HG03159 (cell line): ENCODE data around the gene APOE.
"Not testable (repeated sequence)": the region's sequence is repeated elsewhere in the genome, so short reads cannot be mapped to it uniquely, and the experiment has no call there.

Experiments
- ATAC-seq: cut with Tn5 transposase; IDR thresholded peaks from one replicate; pipeline ENCODE4 v1.9.1; 2021; ENCODE audit warnings: mild to moderate bottlenecking, moderate library complexity; ENCODE audit not compliant: unreplicated experiment

The APOE gene

GRCh38 chr19:44905437-44906160 is at the start of gene APOE:
APOE (plus strand) TSS chr19:44905796; CDS start chr19:44906625, 829 bp downstream.
- ATAC-seq = no peak

DNA sequence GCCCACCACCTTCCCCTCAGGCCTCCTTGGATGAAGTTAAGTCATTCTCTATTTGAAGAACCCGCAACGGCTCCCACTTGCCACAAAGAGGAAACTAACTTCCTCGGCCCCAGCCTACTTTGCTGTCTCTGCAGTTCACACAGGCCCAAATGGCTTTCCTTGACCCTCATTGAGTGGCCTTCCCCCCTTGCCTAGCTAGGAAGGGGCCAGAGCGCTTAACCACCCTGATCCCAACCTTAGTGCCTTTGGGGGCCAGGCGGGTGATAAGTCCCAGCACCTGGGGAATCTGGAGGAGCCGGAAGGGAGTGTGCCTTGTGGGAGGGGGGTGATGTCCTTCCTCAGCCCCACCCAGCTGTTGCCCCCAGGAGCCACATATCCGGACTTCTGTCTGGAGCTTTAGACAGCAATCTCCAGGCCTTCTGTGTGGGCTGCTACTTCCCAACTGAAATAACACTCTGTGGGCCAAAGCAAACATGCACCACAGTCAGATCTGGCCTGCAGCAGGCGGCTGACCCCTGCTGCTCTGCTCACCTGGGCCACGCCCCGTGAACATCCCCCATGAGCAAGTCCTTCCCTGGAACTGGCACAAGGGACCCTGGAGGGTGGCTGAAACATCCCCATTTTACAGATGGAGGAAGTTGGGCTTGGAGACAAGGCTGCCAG is 49.0 kb upstream of the APOE start:
- ATAC-seq = no peak

- no peak for ATAC-seq
Measured at GRCh38 chr19:44857837-44858236, 47.8 kb upstream of the APOE start.

GRCh38 chr19:44861576-44861975 is 44.0 kb upstream of the APOE start:
- not testable (repeated sequence) for ATAC-seq

- ATAC-seq = no peak
Measured at GRCh38 chr19:44863990-44864389, 41.6 kb upstream of the APOE start.

- no peak for ATAC-seq
Measured at GRCh38 chr19:44865196-44865767, 40.3 kb upstream of the APOE start.

GRCh38 chr19:44866664-44867063 is 38.9 kb upstream of the APOE start:
- no peak for ATAC-seq

GRCh38 chr19:44867578-44867977 is 38.0 kb upstream of the APOE start:
- ATAC-seq = no peak

GRCh38 chr19:44869733-44870470 is 35.7 kb upstream of the APOE start:
- no peak for ATAC-seq

GRCh38 chr19:44871809-44872208 is 33.8 kb upstream of the APOE start:
- ATAC-seq = no peak

- ATAC-seq = no peak
Measured at GRCh38 chr19:44872661-44873060, 32.9 kb upstream of the APOE start.

DNA sequence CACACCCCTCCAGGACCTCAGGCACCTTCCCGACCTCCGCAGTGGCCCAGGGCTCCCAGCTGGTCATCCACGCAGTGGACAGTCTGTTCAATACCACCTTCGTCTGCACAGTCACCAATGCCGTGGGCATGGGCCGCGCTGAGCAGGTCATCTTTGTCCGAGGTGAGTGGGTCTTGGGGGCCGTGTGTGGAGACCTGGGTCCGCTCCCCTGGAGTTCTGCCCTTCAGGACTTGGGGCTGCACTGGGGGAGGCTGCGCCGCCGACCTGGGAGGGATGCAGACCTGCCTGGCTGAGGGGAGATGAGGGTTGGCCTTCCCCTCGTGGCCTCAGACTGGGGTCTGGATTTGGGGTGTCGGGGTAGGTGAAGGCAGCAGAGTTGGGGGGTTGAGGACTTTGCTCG is 31.3 kb upstream of the APOE start:
- ATAC-seq = no peak

DNA sequence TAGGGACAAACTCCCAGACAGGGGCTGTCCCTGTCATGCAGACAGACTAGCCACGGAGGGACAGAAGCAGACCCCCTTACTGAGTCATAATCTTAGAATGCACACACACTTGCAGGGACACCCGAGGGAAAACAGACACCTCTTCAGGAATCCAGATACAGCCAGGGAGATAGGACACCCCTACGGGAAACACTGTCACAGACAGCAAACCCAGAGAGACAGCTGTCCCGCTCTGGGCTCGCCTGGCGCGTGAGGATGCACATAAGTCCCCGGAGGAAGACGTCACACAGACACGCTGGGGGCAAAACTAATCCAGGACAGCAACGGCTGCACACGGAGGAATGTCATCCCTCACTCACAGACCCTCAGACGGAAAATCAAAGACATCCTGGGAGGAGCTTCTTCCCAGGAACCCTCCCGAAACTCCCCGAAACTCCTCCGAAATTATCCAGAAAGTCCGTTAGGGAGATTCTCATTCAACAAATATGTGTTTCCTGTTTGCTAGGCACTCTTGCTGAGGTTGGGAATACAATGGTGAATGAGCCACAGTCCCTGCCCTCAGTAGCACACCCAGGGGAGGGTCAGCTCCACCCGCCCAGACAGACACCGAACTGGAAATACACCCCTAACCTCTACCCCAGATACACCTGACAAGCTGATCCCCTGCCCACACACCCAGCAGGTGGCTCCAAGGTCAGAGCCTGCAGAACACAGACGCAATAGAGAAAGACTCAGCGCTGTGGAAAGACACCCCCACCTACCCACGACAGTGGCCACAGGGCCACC is 29.7 kb upstream of the APOE start:
- no peak for ATAC-seq

DNA sequence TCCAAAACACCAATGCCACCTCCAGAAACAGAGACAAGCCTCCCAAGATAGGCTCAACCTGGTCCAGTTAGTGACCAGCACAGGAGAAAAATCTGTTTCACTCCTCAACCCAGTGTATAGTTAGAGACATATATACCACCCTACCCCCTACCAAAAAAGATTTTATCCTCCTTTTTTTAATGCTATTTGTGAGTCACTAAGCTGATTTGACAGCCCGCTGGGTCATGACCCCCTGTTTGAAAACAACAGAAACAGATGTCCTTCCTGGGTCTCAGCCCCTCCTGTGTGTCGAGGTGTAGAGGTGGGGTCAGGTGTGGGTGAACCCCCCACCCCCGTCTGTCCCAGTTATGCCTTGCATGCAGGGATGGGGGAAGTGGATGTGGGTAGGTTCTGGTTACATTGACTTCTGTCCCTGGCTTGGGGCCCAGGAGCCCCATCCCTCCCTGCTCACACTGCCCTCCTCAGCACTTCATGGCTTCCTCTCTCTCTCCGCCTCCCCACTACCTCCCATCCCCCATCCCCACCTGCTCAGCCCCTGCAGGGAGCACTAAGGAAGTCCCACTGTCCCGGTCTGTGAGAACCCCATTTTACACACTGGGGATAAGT is 28.6 kb upstream of the APOE start:
- no peak for ATAC-seq

GRCh38 chr19:44878120-44878865 is 27.3 kb upstream of the APOE start:
- ATAC-seq = no peak

DNA sequence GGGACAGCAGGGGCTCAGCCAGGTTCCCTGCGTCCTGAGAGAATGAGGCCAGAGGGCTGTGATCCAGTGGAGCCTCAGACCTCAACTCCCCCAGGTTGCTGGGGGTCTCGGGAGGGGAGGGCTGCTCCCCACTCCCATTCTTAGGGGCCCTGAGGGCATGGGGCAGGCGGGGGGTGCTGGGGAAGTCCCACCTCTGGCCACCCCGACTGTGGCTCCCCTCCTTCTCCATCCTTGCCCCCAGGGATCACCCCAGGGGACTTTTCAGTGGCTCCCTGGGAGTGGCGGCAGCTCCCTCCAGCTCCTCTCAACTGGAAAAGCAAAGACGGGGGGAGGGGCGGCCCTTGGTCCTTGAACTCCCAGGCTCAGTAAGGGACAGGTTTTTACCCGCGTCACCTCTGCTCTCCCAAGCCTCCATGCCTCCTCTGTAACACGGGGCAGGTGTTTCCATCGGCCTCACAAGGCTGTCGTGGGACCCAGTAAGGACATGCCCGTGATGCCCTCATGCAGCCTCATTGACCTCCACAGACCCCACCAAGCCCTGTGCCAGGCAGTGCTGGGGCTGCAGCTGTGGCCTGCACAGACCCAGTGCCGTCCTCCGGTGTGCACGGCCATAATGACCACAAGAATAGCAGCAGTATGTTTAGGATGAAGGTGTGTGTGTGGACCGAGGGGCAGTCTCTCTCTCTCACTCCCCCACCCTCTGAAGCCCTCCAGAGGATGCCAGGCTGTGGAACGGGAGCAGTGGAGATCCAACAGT is 26.1 kb upstream of the APOE start:
- ATAC-seq = no peak

DNA sequence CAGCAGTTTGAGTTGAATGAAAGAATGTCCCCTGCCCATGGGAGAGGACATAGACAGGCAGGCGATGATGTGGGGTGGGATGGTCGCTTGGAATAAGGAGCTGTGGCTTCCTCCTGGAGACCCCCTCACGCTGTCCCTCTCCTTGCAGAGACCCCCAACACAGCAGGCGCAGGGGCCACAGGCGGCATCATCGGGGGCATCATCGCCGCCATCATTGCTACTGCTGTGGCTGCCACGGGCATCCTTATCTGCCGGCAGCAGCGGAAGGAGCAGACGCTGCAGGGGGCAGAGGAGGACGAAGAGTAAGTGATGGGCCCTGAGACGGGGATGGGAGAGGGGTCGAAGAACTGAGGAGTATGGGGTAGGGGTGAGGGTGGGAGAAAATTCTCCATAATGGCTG is 23.5 kb upstream of the APOE start:
- no peak for ATAC-seq

GRCh38 chr19:44882619-44883397 is 22.8 kb upstream of the APOE start:
- not testable (repeated sequence) for ATAC-seq
